Neural progenitor cell (in vitro differentiated cells): ENCODE results near the gene TRMT44.

Experiments
- EZH2 ChIP-seq: fragments of 200-600 bp; sonication (generic); IDR thresholded peaks from 2 replicates; pipeline ENCODE4 v1.6.1; 2017; ENCODE audit warnings: antibody characterized with exemption, mild to moderate bottlenecking, moderate library complexity
- EZH2phosphoT487 ChIP-seq: fragments of 200-600 bp; sonication (generic); IDR thresholded peaks from 2 replicates; pipeline ENCODE4 v1.6.1; 2017; ENCODE audit warnings: antibody characterized with exemption
- TF ChIP-seq, protein P1 (sequence below): fragments of 200-600 bp; sonication (generic); IDR thresholded peaks from 2 replicates; pipeline ENCODE4 v1.5.1; 2017; ENCODE audit warnings: antibody characterized with exemption, mild to moderate bottlenecking

DNA sequence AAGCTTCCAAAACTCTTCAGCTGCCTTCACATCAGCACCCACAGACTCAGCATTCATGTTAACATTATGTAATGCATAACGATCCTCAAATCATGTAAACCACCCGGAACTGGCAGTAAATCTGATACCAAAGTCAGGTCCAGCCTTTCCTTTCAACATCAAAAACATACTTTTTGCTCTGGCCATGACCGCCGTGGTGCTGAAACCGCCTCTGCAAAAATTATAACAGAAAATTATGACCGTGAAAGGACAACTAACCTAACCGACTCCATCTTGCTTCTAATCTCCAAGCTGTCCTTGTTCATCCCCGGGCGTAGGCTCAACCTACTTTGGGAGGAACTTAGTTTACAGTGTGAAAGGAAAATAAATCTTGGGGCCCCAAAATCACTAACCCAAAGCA is 51.6 kb downstream of the TRMT44 start:
- TF ChIP-seq, protein P1, sequence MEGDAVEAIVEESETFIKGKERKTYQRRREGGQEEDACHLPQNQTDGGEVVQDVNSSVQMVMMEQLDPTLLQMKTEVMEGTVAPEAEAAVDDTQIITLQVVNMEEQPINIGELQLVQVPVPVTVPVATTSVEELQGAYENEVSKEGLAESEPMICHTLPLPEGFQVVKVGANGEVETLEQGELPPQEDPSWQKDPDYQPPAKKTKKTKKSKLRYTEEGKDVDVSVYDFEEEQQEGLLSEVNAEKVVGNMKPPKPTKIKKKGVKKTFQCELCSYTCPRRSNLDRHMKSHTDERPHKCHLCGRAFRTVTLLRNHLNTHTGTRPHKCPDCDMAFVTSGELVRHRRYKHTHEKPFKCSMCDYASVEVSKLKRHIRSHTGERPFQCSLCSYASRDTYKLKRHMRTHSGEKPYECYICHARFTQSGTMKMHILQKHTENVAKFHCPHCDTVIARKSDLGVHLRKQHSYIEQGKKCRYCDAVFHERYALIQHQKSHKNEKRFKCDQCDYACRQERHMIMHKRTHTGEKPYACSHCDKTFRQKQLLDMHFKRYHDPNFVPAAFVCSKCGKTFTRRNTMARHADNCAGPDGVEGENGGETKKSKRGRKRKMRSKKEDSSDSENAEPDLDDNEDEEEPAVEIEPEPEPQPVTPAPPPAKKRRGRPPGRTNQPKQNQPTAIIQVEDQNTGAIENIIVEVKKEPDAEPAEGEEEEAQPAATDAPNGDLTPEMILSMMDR: no peak
- TF ChIP-seq EZH2: no peak
- TF ChIP-seq EZH2phosphoT487: no peak
